NCI-H526 treated with DMSO at 0.1 percent for 48 hours (cell line): Measurements from ENCODE around the gene ITGAE.

ENCODE experiments used
- DNase-seq: peaks from one replicate; lab custom pipeline; 2025; lab: John Stamatoyannopoulos, UW

The ITGAE gene

DNA sequence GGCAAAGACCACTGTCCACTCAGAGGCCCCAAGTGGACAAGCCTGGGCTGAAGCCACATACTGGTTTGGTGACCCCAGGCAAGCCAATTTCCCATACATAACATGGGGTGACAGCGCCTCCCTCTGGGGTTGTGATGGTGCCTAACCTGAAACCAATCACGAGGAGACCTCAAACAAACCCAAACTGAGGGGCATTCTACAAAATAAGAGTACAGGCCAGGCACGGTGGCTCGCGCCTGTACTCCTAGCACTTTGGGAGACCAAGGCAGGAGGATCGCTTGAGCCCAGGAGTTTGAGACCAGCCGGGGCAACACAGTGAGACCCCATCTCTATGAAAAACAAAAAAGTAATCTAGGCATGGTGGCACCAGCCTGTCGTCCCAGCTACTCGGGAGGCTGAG is 108.6 kb downstream of the ITGAE start:
- DNase-seq = no peak

DNA sequence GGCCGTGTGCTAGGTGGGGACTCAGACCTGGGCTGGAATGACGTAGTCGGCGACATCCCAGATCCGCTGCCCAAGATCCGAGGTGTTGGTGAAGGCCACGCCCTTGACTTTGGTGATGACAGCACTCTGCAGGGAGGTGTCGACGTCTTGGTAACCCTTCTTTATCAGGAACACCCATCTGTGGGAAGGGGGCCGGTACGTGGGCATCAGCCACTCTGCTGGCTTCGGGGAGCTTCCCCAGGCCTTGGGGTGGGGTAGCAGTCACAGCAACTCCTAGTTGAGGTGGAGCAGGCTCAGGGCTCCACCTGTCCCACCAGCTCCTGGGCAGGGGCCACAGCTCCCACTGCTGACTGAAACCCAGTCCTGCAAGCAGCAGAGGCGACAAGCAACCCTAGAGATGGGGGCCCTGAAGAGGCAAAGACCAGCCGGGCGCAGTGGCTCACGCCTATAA is 109.3 kb downstream of the ITGAE start:
- no peak for DNase-seq

DNA sequence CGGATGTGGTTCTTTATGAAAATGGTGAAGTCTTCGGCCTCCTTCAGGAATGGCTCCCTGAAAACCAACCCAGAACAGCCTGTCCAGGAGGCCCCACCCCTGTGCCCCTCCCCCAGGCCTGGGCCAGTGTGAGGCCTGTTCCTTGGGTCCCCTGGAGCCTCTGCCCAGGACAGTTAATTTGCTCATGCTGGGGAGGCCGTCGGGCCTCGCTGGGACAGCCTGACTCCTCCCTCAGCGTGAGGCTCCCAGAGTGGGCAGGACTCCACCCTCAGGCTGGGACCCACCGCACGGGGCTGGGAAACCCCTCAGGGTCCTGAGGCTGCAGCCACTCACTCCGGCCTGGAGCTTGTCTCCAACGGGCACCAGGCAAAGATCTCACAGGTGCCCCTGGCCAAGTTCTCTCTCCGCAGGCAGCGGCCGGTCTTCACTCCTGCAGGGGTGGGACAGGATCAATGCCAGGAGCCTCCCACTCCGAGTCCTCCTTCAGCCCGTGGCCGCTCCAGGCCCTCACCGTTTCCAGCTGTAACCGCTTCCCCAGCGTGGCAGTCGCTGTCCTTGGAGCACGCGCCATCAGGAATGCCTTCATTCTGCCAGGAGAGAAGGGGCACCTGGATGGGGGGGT is 110.8 kb downstream of the ITGAE start:
- no peak for DNase-seq

DNA sequence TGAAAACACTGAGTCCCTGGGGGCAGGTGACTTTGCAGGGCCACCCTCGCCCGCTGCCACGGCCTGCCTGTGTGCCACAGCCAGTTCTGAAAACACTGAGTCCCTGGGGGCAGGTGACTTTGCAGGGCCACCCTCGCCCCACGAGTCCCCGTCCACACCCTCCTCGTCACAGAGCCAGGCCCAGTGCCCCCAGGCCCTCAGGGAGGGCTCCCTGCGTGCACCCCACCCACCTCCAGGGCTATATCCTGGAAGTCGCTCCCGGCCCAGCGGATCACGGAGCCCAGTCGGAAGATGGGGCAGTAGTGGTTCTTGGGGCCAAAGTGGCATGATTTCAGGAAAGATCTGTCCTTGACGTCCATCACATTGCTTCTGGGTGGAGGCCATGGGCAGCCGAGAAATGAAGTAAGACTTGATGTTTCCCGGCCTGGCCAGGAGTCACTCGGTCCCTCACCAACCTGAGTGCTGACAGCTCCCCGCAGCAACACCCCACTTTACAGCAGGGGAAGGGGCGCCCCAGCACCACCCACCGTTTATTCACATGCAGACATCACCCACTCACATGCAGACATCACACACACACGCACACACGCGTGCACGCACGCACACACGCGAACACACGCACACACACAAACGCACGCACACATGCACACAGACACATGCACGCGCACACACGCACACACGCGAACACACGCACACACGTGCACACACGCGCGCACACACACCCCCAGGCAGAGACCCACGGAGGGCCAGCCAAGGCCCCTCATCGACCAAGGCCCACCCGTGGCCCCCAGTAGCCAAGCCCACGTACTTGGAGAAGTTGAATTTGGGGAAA is 111.5 kb downstream of the ITGAE start:
- no peak for DNase-seq

DNA sequence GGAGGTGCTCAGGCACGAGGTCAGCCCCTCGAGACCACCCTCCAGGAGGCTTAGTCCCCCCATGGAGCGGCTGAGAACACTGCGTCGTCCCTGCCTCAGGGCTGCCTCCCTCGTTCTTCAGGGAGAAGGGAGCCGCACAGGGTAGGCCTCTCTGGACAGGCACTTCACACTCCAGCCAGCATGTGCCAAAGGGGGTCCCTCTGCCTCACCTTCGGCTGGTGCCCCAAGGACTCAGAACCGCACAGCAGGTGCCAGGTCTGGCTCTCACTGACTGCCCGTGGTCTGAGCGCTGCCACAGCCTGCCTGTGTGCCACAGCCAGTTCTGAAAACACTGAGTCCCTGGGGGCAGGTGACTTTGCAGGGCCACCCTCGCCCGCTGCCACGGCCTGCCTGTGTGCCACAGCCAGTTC is 112.1 kb downstream of the ITGAE start:
- DNase-seq = no peak

DNA sequence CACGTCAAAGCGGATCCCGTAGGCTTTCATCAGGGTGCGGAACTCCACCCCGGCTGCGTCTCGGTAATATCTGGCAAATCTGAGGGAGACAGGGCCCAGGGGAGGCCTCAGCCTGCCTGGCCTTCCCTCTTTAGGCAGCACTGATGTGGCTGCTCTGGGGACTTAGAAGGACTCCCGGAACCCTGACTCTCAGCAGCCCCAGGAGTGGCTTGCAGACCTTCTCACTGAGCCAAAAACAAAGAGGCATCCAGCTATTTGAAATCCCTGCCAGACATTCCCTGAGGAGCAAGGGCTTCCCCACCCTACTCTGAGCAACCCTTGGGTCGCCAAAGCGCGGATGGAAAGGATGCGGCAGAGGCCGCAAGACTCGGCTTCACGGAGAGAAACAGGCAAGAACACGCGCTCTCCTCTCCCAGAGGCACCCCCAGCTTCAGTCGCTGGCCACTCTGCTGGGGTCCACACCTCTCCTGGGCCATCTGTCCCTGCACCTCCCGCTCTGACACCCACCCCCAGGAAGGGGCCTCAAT is 112.9 kb downstream of the ITGAE start:
- DNase-seq = no peak

DNA sequence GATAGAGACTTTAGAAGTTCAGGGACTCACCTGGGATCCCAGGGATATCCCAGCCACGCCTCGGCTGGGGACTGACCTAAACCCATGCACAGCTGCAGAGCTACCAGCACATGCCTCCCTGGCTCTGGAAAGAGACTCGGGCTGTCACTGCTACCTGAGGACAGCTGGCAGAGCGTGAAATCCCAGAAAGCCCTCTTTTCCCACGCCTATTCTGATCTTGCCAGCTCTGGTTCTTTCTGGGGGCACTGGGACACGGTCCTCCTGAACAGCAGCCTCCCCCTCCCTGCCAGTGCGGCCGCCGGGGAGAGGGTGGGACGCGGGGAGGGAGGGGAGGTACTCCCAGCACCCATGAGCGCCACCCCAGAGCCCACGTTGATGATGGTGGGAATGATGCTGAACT is 115.8 kb downstream of the ITGAE start:
- DNase-seq = no peak

GRCh38 chr17:3683054-3683511 is 117.9 kb downstream of the ITGAE start:
- DNase-seq = no peak

- DNase-seq = no peak
These were observed 119.0 kb downstream of the ITGAE start for GRCh38 chr17:3682033-3682432.

GRCh38 chr17:3681565-3681964 is 119.4 kb downstream of the ITGAE start:
- DNase-seq = no peak

DNA sequence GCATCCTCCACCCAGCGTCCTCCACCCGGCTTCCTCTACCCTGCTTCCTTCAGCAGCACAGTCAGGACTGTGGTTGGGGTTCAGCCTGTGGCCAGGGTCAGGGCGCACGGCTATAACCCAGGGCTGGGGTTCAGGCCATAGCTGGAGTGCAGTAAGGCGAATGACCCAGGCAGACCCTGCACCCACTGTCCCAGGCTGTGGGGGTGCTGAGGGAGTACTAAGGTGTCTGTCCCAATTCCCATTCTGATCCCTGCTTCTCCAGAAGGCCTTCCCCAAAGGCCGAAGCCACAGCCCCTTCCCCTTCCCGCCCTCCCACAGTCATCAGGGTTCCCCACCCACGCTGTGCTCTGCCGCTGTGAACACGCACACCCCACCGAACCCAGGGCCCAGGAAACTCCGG is 119.9 kb downstream of the ITGAE start:
- no peak for DNase-seq

GRCh38 chr17:3679531-3680126 is 121.4 kb downstream of the ITGAE start:
- DNase-seq = no peak

- DNase-seq = no peak
These were observed 122.0 kb downstream of the ITGAE start for GRCh38 chr17:3678821-3679530.

DNA sequence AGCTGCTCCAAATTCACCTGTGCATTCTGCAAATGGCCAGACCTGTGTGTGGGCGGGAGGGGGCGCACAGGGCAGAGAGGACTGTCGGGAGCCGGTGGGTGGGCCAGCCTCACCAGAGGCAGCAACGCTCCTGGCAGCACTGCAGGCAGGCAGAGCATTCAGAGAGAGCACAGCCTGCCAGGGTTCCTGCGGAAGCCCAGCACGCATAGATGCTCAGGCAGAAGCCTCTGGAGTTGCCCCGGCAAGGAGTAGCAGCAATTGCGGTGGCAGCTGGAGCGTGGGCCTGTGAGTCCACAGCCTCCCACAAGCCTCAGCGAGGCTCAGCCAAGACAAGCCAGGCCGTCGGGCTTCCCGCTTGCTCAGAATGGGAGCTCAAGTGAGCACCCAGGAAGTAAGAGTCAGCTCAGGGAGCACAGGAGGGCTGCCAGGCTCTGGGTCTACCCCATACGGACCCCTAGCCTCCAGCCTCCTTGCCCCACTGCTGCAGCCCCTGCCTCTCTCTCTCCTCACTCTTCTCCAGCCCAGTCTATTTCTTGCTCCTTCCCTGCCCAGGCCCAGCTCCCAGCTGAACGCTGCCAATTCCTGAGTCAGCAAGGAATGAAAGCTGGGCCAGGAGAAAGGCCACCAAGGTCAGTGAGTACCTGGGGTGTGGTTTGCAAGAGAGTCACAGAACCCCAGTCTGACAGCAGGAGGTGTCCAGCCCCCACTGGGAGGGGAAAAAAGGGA is 122.7 kb downstream of the ITGAE start:
- DNase-seq = no peak

GRCh38 chr17:3675886-3676285 is 125.1 kb downstream of the ITGAE start:
- no peak for DNase-seq

- no peak for DNase-seq
These were observed 128.4 kb downstream of the ITGAE start for GRCh38 chr17:3672571-3672970.

DNA sequence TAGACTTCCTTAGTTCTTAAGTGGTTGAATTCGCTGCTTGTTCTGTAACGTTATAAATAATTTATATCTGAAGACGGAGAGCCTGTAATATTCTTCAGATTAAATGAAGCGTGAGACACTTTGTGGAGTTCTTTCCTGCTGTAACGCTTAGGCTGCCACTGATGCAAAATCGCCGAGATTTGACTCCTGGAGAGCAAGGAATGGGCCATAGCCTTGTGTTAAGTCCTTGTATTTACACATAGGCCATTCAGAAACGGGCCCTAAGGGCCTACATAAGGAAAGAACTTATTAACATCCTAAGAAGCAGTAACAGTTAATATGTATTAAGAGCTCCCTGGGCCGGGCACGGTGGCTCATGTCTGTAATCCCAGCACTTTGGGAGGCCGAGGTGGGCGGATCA is 131.4 kb downstream of the ITGAE start:
- no peak for DNase-seq

- no peak for DNase-seq
These were observed 132.0 kb downstream of the ITGAE start for GRCh38 chr17:3669085-3669347.

GRCh38 chr17:3668279-3669084 is 132.5 kb downstream of the ITGAE start, which contains the start of the genes EMC6 and TAX1BP3:
EMC6 (plus strand) TSS chr17:3668812; CDS start chr17:3669147, 335 bp downstream.
TAX1BP3 (minus strand) TSS chr17:3668578; CDS start chr17:3668526, 52 bp downstream.
- DNase-seq = peak; percentile 84

GRCh38 chr17:3667366-3668278 is 133.4 kb downstream of the ITGAE start:
- DNase-seq = no peak
